Measurements from ENCODE around the gene TFDP2.
"Not testable (repeated sequence)": the region's sequence is repeated elsewhere in the genome, so short reads cannot be mapped to it uniquely, and the experiment has no call there.

The TFDP2 gene, protein sequence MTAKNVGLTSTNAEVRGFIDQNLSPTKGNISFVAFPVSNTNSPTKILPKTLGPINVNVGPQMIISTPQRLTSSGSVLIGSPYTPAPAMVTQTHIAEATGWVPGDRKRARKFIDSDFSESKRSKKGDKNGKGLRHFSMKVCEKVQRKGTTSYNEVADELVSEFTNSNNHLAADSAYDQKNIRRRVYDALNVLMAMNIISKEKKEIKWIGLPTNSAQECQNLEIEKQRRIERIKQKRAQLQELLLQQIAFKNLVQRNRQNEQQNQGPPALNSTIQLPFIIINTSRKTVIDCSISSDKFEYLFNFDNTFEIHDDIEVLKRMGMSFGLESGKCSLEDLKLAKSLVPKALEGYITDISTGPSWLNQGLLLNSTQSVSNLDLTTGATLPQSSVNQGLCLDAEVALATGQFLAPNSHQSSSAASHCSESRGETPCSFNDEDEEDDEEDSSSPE

GRCh38 chr3:142148792-142149672, at the start of gene TFDP2:
Gene TFDP2, minus strand, starts transcription at chr3:142149544. Its CDS starts 47,795 bp downstream, at chr3:142101749.
- peak; percentile 100 for DNase-seq

GRCh38 chr3:142188846-142189245, 39.5 kb upstream of the TFDP2 start:
- DNase-seq: no peak

- DNase-seq: peak; percentile 81
Measured at GRCh38 chr3:142180761-142181362, 31.5 kb upstream of the TFDP2 start.

DNA sequence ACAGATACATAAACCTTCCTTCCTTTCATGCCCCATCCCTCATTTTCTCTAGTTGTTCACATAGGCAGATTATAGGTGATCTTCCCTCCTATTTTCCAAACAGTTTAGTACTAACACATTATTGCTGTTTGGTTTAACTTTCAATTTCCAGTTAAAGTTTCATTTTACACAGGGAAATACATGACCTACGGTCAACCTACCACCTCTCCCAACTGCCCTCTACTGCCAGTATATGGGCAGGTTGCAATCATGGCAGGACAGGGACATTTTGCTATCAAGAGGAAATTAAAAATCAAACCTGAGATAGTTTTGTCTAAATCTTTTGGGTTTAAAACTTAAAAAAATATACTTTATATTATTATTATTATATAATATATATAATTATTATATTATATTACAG, 26.1 kb upstream of the TFDP2 start:
- no peak for DNase-seq

DNA sequence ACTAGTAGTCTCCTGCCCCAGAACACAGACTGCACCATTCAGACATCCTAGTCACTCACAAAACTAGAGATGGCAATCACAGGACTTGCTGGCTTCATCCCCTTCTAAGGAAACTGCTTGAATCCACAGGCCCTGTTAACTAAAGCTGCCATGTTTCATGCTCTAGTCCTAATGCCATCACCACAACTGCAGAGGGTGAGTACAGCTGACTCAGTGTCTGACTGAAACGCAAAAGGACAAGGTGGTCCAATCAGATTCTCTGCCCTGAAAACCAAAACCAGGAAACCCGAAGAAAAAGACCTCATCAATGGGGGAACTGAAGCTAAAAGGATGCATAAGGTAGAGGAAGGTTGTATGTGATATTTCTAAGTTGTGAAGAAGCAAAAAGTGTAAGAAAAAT, 25.2 kb upstream of the TFDP2 start:
- DNase-seq: no peak

DNA sequence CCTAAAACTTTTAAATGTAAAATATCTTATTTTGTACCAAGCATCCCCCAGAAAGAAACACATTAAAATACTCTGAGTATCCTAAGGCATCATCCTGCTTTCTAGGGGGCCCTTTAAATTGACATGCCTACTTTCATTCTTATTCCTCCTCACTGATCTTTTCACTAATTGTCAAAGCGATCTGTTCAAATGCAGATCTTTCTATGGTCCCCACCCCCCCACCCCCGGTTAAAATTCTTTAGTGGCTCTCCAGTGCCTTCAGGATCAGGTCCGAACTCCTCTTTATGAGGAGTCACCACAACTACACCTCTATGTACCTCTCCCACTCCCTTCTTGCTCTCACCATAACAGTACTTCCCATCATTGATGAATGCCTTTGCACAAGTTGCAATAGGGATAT, 19.2 kb upstream of the TFDP2 start:
- no peak for DNase-seq

DNA sequence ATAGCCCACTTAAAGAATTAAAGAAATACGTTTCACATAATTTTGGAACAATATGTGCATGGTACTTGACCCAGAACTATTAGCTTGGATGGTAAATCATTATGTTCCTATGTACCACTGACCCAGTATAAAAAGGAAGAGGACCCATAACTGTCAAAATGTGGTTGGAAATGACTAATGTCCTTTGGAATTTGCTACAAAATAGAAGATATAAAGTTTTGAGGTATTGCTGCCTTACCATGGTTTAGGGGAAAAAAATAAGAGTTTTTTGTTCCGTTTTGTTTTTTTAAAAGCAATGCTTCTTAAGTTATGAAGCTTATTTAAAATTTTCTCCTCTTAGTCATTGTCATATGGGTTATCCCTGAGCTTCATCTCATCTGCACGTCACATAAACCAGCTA, 15.8 kb upstream of the TFDP2 start:
- DNase-seq: no peak

- no peak for DNase-seq
Measured at GRCh38 chr3:142159083-142159740, 9.9 kb upstream of the TFDP2 start.

DNA sequence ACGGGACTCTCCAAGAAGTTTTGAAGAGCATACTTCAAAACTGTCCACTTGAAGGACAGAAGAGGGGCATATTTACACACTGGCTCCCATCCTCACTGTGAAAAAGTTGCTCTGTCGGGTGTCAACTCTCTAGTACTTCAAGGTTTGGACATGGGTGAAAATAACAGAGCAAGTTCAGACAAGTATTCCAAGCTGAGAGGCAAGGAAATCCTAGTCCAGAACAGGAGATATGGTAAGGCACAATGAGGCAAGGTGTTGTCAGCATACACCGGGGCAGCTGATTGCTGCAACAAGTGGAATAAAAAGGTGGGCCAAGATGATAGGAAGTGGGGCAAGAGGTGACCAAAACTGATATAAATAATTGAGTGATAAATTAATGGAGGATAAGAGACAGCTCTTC, 4.8 kb upstream of the TFDP2 start:
- DNase-seq: no peak

DNA sequence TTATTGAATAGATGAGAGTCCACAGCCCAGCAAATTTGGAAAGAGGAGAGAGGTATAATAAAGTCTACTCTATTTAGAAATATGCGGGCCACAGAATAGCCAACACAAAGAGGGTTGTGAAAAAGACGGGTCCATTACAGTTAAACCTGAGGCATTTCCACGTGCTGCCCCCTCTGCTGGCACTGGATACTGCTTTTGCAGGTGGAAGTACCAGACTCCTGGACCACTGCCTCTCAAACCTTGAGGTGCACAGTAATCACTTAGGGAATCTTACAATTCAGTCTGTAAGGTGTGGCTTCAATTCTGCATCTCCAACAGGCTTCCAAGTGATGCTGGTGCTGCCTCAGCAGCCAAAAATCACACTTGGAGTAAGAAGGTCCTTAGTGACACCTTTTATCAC, 3.0 kb upstream of the TFDP2 start:
- peak; percentile 72 for DNase-seq

GRCh38 chr3:142151828-142152227, 2.5 kb upstream of the TFDP2 start:
- no peak for DNase-seq

DNA sequence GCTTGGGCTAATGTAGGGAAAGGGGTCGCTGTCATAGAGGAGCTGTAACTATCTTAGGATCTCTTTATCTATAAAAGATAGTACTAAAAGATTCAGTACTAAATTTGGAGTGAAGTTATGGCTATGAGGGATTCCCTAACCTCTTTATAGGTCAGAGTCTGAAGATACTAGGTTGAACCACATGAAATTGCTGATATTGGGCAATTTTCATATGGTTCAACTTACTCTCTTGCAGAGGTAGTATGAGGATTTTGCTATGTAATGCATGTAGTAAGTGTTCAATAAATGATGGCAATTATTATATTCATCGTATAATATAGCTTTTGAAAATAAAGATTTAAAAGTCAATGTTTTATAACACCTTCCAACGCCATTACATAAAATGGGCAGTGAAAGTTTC, 1.9 kb upstream of the TFDP2 start:
- DNase-seq: no peak

DNA sequence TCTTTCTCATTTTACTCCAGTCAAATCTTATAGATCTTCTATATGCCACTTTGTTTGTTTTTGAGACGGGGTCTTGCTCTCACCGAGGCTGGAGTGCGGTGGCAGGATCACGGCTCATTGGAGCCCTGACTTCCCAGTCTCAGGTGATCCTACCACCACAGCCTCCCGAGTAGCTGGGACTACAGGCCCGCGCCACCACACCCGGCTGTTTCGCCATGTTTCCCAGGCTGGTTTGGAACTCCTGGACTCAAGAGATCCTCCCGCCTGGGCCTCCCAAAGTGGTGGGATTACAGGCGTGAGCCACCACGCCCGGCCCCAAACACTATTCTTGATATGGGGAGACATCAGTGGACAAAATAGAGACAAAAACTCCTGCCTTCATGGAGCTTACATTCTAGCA, 927 bp upstream of the TFDP2 start:
- DNase-seq: no peak

DNA sequence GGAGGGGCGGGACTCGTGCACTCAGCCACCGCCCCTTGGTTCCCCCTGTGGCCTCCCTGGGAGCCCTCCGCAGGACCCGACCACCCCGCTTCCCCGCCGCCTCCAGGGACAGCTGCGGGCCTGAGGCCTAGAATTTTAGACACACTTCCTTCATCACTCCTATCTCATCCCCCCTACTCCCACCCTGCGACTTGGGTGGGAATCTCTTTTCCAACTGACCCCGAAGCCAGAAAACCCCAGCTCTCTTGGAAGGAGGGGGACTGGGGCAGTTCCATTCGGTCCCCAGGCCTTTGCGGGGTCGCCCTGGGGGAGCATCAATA, 289 bp upstream of the TFDP2 start:
- no peak for DNase-seq

DNA sequence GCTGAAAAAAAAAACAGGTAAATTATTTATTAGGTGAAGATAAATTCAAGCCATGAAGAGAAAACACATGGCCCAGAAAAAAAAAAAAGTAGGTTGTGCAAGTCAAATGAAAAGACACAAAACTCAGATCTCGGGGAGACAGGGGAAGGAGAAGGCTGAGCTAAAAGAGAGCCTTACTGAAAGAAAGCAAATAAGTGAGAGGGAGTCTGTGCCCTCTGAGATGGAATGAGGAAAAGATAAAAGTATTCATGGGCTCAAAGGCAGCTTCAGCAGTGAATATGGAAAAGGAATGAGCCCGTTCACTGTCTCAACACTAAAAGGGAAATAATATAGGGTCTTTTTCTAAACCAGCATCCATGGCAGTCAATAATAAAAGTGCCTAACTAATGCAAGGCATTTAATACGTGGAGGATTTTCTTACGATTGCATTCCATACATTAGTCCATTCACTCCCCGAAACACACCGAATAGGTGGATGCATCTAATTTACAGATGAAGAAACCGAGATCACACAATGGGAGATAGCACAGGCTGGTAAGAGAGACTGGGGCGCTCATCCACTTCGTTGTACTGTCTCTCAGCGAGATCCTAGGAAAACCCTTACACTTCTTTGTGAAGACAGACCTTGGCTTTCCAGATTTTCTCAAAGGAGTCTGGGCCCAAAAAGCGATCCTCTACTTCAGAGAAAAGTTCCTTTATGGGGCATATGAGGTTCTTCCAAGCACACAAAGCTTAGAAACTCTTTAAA, 1.1 kb downstream of the TFDP2 start:
- DNase-seq: peak; percentile 62

- DNase-seq: not testable (repeated sequence)
Measured at GRCh38 chr3:142144587-142144986, 4.8 kb downstream of the TFDP2 start.

DNA sequence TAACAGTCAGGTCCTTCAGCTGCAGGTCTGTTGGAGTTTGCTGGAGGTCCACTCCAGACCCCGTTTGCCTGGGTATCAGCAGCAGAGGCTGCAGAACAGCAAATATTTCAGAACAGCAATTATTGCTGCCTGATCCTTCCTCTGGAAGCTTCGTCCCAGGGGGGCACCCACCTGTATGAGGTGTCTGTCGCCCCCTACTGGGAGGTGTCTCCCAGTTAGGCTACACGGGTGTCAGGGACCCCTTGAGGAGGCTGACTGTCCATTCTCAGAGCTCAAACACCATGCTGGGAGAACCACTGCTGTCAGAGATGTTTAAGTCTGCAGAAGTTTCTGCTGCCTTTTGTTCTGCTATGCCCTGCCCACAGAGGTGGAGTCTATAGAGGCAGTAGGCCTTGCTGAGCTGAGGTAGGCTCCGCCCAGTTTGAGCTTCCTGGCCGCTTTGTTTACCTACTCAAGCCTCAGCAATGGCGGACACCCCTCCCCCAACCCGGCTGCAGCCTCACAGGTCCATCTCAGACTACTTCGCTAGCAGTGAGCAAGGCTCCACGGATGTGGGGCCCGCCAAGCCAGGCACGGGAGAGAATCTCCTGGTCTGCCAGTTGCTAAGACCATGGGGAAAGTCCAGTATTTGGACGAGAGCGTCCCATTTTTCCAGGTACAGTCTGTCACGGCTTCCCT, 8.6 kb downstream of the TFDP2 start:
- DNase-seq: not testable (repeated sequence)

GRCh38 chr3:142137089-142137488, 12.3 kb downstream of the TFDP2 start:
- not testable (repeated sequence) for DNase-seq

DNA sequence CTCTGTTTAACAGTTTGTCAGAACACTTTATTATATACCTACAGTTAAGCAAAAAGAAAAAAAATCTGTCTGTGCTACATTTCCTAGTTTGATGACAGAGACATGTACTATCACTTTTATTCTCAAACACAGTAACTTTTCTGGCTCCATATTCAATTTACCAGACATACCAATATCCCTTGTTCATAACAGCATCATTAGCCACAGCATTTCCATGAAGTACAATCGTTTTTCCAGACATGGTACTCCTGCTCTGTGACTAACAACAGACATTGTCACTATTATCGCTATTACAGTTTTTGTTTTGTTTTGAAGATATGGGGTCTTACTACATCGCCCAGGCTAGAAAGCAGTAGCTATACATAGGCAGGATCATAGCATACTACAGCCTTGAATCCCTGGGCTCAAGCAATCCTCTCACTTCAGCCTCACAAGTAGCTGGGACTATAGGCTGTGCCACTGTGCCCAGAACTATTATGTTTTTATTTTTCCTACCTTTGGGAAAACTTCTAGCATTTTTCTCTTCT, 14.5 kb downstream of the TFDP2 start:
- DNase-seq: no peak

GRCh38 chr3:142129516-142130171, 19.7 kb downstream of the TFDP2 start:
- no peak for DNase-seq
